ENCODE measurements around the gene SEC31A.
"Not testable (repeated sequence)": the region's sequence is repeated elsewhere in the genome, so short reads cannot be mapped to it uniquely, and the experiment has no call there.

The SEC31A gene

GRCh38 chr4:82823062-82823461 lies 67.9 kb downstream of the SEC31A start:
- no peak for DNase-seq

GRCh38 chr4:82820689-82821088 lies 70.3 kb downstream of the SEC31A start:
- no peak for DNase-seq

- DNase-seq, result no peak
Measured at GRCh38 chr4:82818664-82819662, 72.0 kb downstream of the SEC31A start.

GRCh38 chr4:82816874-82817273 lies 74.1 kb downstream of the SEC31A start:
- not testable (repeated sequence) for DNase-seq

- DNase-seq, result no peak
Measured at GRCh38 chr4:82814034-82814433, 76.9 kb downstream of the SEC31A start.

GRCh38 chr4:82811838-82812341 lies 79.1 kb downstream of the SEC31A start:
- DNase-seq, result no peak

GRCh38 chr4:82811392-82811791 lies 79.6 kb downstream of the SEC31A start:
- DNase-seq, result no peak

GRCh38 chr4:82810176-82810575 lies 80.8 kb downstream of the SEC31A start:
- DNase-seq, result no peak

- no peak for DNase-seq
Measured at GRCh38 chr4:82809619-82810018, 81.3 kb downstream of the SEC31A start.

GRCh38 chr4:82803746-82804145 lies 87.2 kb downstream of the SEC31A start:
- DNase-seq, result no peak

- DNase-seq, result no peak
Measured at GRCh38 chr4:82802911-82803310, 88.0 kb downstream of the SEC31A start.

- DNase-seq, result no peak
Measured at GRCh38 chr4:82801910-82802521, 88.9 kb downstream of the SEC31A start.

- no peak for DNase-seq
Measured at GRCh38 chr4:82799006-82799881, 91.7 kb downstream of the SEC31A start.

- no peak for DNase-seq
Measured at GRCh38 chr4:82798168-82799005, 92.6 kb downstream of the SEC31A start, which contains the start of gene SCD5. TSS of gene SCD5 (minus strand) at chr4:82798796. CDS start at chr4:82798537, 259 bp downstream.

- no peak for DNase-seq
Measured at GRCh38 chr4:82797405-82798111, 93.4 kb downstream of the SEC31A start.

- DNase-seq, result no peak
Measured at GRCh38 chr4:82797040-82797404, 93.9 kb downstream of the SEC31A start.

GRCh38 chr4:82792912-82793649 lies 97.9 kb downstream of the SEC31A start:
- DNase-seq, result no peak

GRCh38 chr4:82791179-82791578 lies 99.8 kb downstream of the SEC31A start:
- DNase-seq, result no peak

GRCh38 chr4:82790060-82790660 lies 100.8 kb downstream of the SEC31A start:
- no peak for DNase-seq

All from SHP77 (cell line).